GM10248 (cell line): ENCODE results near the gene UNC93A.

Source experiments
- CTCF ChIA-PET: fragments of 300-600 bp; sonication (Branson Sonifier 250); formaldehyde crosslinking; extraction: SDS; loops from one replicate; lab custom pipeline; 2021; ENCODE audit warnings: antibody characterized with exemption; lab: Yijun Ruan, JAX
- POLR2A ChIA-PET: fragments of 350-650 bp; sonication (Branson Sonifier 250); formaldehyde crosslinking; extraction: SDS; loops from one replicate; lab custom pipeline; 2020; ENCODE audit warnings: antibody characterized with exemption; lab: Yijun Ruan, JAX
- DNase-seq: peaks from one replicate; pipeline ENCODE4 v3.0.0; 2012; ENCODE audit errors: extremely low spot score
- CTCF ChIP-seq: IDR thresholded peaks from 2 replicates; pipeline ENCODE4 v1.5.1; 2012; ENCODE audit warnings: mild to moderate bottlenecking, low read depth; ENCODE audit errors: extremely low read depth, missing control alignments, control extremely low read depth

Gene UNC93A

DNA sequence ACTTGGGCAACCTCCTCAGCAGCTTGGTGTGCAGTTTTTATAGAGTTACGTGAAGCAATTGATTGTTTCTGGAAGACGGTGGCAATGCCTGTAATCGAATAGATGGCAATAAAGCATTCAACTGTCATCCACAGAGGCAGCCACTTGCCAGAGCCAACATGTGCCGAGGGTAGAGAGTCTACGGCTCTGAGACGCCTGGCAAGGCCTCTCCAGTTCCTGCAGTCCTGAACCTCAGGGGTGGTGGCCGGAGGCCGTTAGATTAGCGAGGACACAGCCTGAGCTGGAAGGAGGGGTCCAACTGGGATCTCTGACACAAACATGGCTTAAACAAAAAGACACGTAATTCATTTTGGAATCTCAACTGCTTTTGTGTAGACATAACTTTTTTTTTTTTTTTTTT lies 33.0 kb downstream of the UNC93A start:
- DNase-seq = no peak
- POLR2A ChIA-PET = no interaction called here
- CTCF ChIA-PET = no interaction called here
- no peak for TF ChIP-seq CTCF

DNA sequence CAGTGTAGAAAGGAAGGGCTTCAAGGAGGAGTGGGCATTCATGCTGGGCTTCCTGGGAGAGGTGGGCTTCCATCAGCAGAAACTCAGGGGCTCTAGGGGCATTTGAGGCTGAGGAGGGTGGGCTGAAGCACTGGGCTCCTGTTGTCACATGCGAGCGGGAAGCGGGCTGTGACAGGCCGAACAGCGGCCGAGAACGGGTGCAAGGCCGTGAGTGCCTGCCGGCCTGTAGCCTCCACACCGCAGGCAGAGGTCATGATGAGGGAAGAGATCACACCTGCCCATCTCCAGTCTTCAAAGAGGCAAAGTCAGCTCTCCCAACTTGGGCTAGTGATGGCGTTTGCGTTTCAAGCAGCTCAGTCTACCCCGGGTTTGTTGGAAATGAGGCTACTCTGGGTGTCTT lies 34.7 kb downstream of the UNC93A start:
- POLR2A ChIA-PET = no interaction called here
- TF ChIP-seq CTCF = no peak

GRCh38 chr6:167327391-167327790 lies 36.3 kb downstream of the UNC93A start:
- ChIA-PET POLR2A (no interaction called here), CTCF (no interaction called here)
- no peak for DNase-seq
- no peak for TF ChIP-seq CTCF

More for the DNA sequence above, 34.7 kb downstream of the UNC93A start:
- DNase-seq = no peak
- CTCF ChIA-PET = no interaction called here

DNA sequence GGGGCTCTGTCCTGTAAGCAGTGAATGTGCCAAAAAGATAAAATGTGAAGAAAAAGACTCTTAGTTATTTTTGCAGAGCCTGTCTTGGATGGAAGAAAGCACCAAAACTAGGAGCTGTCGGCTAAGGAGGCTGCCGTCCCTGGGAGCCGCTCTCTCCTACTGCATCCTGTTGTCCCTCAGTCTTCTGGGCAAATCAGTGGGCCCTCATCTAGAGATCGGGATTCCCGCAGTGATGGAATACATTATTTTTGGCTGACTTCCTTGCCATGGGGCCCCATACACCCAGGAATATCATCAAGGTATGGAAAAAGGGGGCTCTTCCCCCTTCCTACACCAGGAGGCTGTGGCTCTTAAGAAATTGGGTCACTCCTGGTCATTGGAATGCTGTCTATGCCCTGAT lies 37.0 kb downstream of the UNC93A start:
- POLR2A ChIA-PET = no interaction called here
- no peak for TF ChIP-seq CTCF
- no peak for DNase-seq
- CTCF ChIA-PET = interaction anchor here (1.4 kb wide), 1 partner anchor 13 kb away, joined by 3 read pairs; no protein-coding TSS in a partner anchor

GRCh38 chr6:167329014-167329413 lies 37.9 kb downstream of the UNC93A start:
- ChIA-PET CTCF (interaction anchor here (1.4 kb wide), 1 partner anchor 12 kb away, joined by 3 read pairs; no protein-coding TSS in a partner anchor), POLR2A (no interaction called here)
- TF ChIP-seq CTCF = no peak
- no peak for DNase-seq

GRCh38 chr6:167330750-167331149 lies 39.6 kb downstream of the UNC93A start:
- CTCF ChIA-PET = no interaction called here

More at GRCh38 chr6:167330750-167331149, 39.6 kb downstream of the UNC93A start:
- no peak for DNase-seq
- POLR2A ChIA-PET = no interaction called here
- no peak for TF ChIP-seq CTCF
